Activated CD8-positive, alpha-beta memory T cell treated with anti-CD3 and anti-CD28 coated beads, Interleukin-2, amount 50 U/mL, for 24 hours (primary cell): ENCODE results near the gene LONP2.
"Not testable (repeated sequence)": the region's sequence is repeated elsewhere in the genome, so short reads cannot be mapped to it uniquely, and the experiment has no call there.

Experiments used
- DNase-seq: peaks from one replicate; pipeline ENCODE4 v3.0.0-alpha.2; 2020; ENCODE audit errors: extremely low read depth

LONP2 gene

DNA sequence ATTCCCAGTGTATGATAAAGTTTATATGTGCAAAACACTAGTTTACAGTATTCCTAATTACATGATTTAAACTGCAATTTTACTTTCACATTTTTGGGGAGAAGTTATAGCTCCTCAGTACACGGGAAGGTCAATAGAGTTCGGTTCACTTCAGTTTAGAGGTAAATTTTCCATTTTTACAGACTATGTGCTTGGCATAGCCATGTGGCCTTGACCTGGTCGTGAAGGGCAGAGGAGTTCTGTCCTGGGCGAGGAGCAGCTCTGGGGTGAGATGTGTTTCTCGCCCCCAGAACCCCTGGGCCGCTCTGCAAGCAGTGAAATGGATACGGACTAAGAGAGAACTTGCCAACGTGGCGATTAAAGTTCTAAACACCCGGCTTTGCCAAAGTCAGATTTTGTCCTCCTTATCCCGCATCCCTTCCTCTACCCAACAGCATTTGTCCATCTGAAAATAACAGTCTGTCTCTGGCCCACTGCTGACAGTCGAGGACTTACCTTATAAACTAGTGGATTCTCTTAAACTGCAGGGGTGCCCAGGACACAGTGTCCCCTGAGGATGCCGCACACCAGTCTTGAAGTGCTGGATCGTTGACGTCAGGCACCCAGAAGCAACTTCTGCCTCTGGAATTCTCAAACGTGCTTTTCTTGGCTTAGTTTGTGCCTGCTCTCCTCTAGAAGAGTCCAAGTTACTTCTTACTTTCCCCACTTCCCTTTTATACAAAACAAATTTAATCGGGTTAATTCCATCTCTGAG lies 142.6 kb downstream of the LONP2 start:
- no peak for DNase-seq

DNA sequence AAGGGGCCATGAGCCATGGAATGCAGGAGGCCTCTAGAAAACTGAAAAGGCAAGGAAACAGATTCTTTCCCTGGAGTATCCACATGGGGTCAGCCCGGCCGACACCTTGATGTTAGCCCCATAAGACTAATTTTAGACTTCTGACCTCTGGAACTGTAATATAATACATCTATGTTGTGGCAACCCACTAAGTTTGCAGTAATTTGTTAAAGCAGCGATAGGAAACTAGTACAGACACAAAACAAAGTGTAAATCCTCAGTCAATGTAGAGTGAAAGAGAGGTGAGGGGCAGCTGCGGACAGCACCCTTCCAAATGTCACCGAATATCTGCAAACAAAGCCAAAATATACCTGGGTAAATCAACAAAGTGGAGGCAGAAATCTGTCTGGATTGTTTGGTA lies 148.3 kb downstream of the LONP2 start:
- DNase-seq, result no peak

DNA sequence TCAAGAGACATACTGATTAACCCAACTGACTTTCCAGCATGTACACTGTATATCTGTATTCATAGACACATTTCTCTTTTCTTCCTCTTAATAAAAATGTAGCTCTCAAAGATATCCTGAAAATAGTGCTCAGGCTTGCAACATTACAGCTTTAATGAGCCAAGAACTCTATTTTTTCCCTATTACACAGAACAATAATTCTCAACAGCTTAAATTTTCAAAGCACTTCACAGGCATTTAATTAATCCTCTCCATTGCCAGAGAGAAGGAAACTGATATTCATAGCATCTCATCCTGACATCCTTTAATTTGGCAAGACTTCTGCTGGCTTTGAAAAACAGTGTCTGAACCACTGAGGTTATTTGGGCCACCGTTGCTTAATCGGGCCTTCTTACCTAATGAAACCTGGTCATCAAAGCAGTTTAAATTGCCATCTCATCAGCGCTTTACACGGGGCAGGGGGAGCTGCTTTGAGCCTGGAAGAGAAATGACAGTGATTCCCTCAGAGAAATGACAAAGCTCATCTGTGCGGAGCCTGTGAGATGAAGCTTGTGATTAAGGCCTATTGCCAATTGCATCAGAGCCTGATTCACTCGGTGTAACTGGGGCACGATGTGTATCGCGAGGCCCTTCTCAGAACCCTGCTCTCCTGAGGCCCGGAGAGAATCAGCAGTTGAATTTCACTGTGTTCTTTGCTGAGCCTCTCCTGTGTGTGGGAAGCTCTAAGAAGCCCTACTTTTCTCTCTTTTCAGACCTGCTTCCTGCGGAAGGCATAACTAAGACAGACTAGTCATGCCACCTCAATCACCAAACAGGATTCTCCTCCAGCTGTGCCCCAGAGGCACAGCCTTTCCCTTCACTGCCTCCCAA lies 149.6 kb downstream of the LONP2 start:
- DNase-seq, result no peak

DNA sequence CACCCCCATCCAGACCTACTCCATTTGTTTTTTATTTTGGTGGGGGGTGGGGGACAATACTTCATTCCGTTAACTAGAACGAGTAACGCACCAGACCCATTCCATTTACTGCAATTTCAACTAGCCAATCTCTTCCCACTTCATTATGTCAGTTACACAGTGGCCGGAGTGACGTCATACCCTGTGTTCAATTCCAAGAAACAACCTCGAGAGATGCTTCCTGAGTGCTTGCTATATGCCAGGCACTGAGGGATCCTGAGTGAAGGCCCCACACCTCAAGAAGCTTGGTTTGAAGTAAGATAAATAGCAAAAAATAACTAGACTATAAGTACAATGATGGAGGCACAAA lies 150.2 kb downstream of the LONP2 start:
- DNase-seq, result no peak

DNA sequence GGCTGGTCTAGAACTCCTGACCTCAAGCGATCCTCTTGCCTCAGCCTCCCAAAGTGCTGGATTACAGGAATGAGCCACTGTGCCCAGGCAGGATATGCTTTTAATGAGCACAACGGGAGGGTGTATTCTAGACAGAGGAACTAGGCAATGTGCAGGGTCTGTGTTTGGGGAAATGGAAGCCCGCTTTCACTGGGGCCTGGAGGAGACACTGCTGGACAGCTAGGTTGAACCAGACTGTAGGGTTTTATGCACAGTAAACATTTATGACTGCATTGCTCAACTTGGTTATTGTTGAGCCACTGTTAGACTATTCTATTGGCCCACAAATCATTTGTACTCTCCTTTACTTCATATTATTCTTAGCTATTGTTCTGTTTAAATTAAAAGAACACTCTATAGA lies 151.3 kb downstream of the LONP2 start:
- no peak for DNase-seq

DNA sequence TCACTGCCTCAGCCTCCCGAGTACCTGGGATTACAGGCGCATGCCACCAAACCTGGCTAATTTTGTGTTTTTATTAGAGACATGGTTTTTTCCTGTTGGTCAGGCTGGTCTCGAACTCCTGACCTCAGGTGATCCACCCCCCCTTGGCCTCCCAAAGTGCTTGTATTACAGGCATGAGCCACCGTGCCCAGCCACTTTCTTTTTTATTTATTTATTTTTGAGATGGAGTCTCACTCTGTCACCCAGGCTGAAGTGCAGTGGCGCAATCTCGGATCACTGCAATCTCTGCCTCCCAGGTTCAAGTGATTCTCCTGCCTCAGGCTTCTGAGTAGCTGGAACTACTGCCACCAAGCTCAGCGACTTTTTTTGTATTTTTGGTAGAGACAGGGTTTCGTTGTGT lies 158.4 kb downstream of the LONP2 start:
- not testable (repeated sequence) for DNase-seq

DNA sequence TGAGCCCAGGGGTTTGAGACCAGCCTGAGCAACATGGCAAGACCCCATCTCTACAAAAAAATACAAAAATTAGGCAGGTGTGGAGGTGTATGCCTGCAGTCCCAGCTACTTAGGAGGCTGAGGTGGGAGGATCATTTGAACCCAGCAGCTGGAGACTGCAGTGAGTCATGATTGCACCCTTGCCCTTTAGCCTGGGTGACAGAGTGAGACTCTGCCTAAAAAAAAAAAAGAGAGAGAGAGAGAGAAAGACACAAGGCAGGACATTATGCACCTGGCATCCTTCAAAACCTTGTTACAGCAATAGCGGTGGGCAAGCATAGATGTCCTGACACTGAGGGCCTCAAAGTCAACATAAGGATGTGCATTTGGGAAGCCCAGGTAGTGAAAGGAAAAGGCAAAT lies 161.1 kb downstream of the LONP2 start:
- DNase-seq, result no peak

DNA sequence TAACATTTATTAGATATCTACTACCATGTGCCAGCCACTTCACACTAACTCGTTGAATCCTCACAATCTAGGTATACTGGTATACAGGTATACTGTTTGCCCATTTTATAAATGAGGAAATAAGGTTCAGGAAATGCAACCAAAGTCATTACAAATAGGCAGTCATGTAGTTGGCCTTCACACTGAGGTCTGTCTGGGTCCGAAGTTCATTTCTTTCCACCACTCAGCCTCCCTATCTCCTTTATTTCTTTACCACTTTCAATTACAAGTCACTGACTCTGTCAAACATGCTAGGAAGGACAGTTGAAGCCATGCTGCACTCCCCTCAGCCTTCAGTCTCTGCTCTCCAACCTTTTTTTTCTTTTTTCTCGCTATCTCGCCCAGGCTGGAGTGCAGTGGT lies 161.8 kb downstream of the LONP2 start:
- DNase-seq, result no peak
